IPS-18a (cell line): ENCODE data around the gene LOC101059915.

Source experiments
- H3K27ac ChIP-seq: one replicate; pipeline ENCODE4 v1.5.1; 2013; ENCODE audit warnings: low read length
- H3K27me3 ChIP-seq: one replicate; pipeline ENCODE4 v1.6.1; 2013; ENCODE audit warnings: mild to moderate bottlenecking, low read length; ENCODE audit not compliant: control insufficient read depth, insufficient read depth
- H3K36me3 ChIP-seq: one replicate; pipeline ENCODE4 v1.6.1; 2013; ENCODE audit warnings: low read depth, low read length; ENCODE audit not compliant: control insufficient read depth
- H3K4me1 ChIP-seq: one replicate; pipeline ENCODE4 v1.6.1; 2013; ENCODE audit warnings: low read depth, low read length; ENCODE audit not compliant: control insufficient read depth
- H3K4me3 ChIP-seq: one replicate; pipeline ENCODE4 v1.5.1; 2013; ENCODE audit warnings: low read length
- H3K9ac ChIP-seq: one replicate; pipeline ENCODE4 v1.6.1; 2013; ENCODE audit warnings: mild to moderate bottlenecking, low read length, moderate library complexity
- H3K9me3 ChIP-seq: one replicate; pipeline ENCODE4 v1.6.1; 2013; ENCODE audit warnings: low read depth, low read length; ENCODE audit not compliant: control insufficient read depth

The LOC101059915 gene

DNA sequence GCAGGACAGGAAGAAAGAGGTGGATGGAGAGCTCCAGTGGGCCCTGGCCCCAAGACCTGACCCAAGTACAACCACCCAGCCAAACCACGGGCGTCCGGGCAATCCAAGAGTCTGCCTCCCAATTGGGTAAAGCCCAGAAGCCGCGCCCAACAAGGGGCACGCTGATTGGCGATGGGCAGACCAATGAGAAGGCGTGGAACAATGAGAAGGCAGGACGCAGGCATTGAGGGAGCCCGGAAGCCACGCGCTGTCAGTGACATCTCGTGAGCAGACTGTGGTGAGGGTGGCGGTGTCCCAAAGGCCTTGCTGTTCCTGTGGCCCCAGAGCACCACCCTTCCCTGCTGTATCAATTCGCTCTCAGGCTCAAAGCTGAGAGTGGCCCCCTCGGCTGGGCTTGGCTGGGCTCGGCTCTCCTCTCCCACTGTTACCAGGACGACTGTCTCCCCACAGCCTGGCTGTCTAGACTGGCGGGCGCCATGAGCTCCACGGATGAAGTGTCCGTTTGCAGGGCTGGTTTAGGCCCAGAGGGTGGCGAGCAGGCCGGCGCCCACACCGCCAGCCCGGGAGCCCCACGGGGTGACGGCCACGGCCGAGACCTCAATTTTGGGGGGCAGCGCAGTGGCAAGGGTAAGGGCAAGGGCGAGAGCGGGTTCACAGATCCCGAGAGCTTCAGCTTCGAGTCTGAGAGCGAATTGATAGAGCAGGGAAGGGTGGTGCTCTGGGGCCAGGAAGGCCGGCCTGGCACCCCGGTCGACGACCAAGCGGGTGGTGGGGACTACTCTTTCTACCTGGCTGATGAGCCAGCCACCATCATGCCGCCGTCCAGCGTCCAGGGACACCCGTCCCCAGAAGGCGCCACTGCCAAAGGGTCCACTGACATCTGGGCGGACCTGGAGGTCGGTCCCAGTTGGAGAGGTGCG lies at the start of gene LOC101059915:
Gene LOC101059915 (plus strand): TSS at position 219 of the 920 bp plus-strand sequence.
- H3K4me1 ChIP-seq = no peaks in the 10 kb centered on the region
- no peaks in the 10 kb centered on the region for H3K27me3 ChIP-seq
- no peak within 1 kb of the TSS for H3K27ac ChIP-seq
- H3K9me3 ChIP-seq = peaks cover 2% of the 10 kb centered on the region
- no peak within 1 kb of the TSS for H3K4me3 ChIP-seq
- H3K9ac ChIP-seq = no peak within 1 kb of the TSS
- H3K36me3 ChIP-seq = no peaks in the 10 kb centered on the region

DNA sequence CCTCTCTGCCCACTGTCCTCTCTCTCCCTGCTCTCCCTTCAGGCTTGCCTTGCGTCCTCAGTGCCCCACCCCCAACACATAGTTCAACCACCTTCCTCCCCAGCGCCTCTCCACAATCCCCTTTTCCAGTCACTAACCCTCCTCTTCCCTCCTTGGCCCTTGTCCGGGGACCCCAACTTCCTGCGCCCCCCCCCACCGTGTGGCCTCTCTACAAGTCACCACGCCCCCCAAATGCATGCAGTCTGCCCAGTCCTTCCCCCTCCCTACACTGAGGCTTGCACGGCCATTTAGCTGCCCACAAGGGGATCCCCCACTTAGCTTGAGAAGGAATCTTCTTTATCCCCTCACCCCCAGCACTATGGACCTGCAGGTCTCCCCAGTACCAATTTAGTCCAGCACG lies 49.6 kb upstream of the LOC101059915 start:
- H3K27me3 ChIP-seq = no peaks in the 10 kb centered on the region
- H3K27ac ChIP-seq = no peak overlapping the region
- no peaks in the 10 kb centered on the region for H3K36me3 ChIP-seq
- peaks cover 8% of the 10 kb centered on the region for H3K9me3 ChIP-seq
- H3K9ac ChIP-seq = no peak overlapping the region
- no peak overlapping the region for H3K4me3 ChIP-seq
- H3K4me1 ChIP-seq = no peaks in the 10 kb centered on the region

DNA sequence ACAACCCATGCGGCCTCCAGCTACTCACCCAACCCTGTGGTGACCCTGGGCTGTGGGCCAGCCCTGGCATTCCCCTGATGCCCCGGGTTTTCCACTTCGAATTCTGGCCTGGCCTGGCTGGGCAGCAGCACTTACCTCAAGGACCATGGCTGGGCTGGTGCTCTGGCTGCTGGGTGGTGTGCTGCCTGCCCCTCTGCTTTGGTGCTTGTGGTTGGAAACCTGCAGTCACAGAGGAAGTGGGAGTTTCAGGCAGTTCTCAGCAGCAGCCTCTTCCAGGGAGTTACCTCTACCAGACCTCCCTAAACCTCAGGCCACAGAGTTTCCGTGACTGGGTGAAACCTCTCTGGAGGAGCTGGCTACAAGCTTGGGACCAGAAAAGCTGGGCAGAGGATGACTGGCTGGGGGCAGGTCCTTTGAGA lies 49.0 kb upstream of the LOC101059915 start, which contains the start of gene CXCR3:
Gene CXCR3 (minus strand): TSS at position 209 of the 419 bp plus-strand sequence. CDS start 62 bp downstream, at position 147.
- Histone ChIP-seq H3K4me3 (no peak within 1 kb of the TSS), H3K9ac (no peak within 1 kb of the TSS), H3K27me3 (no peaks in the 10 kb centered on the region), H3K36me3 (no peaks in the 10 kb centered on the region), H3K9me3 (peaks cover 8% of the 10 kb centered on the region), H3K27ac (no peak within 1 kb of the TSS), H3K4me1 (no peaks in the 10 kb centered on the region)

DNA sequence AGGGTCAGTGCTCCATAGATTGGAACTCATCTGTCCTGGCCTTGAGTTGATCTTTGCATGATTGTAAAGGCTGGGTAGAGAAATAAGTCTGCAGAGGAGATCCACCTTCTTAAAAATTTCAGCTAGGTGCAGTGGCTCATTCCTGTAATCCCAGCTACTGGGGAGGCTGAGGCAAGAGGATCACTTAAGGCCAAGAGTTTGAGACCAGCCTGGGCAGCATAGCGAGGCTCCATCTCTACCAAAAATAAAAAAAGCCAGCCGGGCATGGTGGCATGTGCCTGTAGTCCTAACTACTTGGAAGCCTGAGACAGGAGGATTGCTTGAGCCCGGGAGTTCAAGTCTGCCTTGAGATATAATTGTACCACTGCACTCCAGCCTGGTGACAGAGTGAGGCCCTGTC lies 48.6 kb upstream of the LOC101059915 start:
- H3K27me3 ChIP-seq = no peaks in the 10 kb centered on the region
- no peak overlapping the region for H3K4me3 ChIP-seq
- H3K4me1 ChIP-seq = no peaks in the 10 kb centered on the region
- no peaks in the 10 kb centered on the region for H3K36me3 ChIP-seq
- H3K9me3 ChIP-seq = peaks cover 8% of the 10 kb centered on the region
- no peak overlapping the region for H3K9ac ChIP-seq
- no peak overlapping the region for H3K27ac ChIP-seq

DNA sequence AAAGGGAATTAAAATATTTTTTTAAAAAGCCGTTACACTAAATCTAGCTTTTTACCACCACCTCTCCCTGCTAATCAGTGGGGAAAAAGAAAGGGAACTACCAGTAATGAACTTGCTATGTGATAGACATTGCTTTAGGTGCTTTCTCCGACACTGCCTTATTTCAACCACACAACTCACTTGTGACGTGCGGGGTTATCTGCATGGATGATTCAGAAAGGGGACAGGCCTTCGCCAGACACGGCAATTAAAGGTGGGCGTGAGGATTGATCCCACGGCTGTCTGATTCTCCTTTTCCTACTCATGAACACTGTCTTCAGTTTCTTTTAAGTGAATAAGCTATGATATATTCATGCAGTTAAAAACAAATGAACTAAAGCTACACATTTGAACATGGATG lies 48.2 kb upstream of the LOC101059915 start:
- Histone ChIP-seq H3K27ac (no peak overlapping the region), H3K36me3 (no peaks in the 10 kb centered on the region), H3K4me3 (no peak overlapping the region), H3K27me3 (no peaks in the 10 kb centered on the region), H3K9ac (no peak overlapping the region), H3K9me3 (peaks cover 8% of the 10 kb centered on the region), H3K4me1 (no peaks in the 10 kb centered on the region)

GRCh38 chrX:71619986-71620385 lies 47.4 kb upstream of the LOC101059915 start:
- Histone ChIP-seq H3K27me3 (no peaks in the 10 kb centered on the region), H3K4me3 (no peak overlapping the region), H3K9ac (no peak overlapping the region), H3K4me1 (no peaks in the 10 kb centered on the region), H3K27ac (no peak overlapping the region), H3K9me3 (peaks cover 8% of the 10 kb centered on the region), H3K36me3 (no peaks in the 10 kb centered on the region)

DNA sequence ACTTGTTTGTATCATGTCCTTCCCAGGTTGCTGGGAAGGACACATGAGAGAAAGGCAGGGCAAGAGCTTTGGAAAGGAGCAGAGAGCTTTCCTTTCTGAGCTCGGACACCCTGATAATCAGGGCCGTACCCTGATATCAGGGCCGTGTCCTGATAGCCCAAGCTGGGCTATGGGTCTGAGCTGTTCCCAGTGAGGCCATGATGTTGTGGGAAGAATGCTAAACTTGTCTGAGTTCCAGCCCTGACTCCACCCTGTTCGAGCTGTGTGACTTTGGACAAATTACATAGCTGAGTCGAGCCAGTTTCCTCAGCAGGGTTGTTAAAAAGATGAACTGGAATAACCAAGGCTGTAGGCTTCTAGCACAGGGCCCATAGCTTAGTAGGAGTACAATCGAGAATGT lies 45.7 kb upstream of the LOC101059915 start:
- H3K27ac ChIP-seq = no peak overlapping the region
- peaks cover 8% of the 10 kb centered on the region for H3K9me3 ChIP-seq

GRCh38 chrX:71622032-71622575 lies 45.2 kb upstream of the LOC101059915 start:
- no peak overlapping the region for H3K4me3 ChIP-seq
- H3K36me3 ChIP-seq = no peaks in the 10 kb centered on the region
- no peak overlapping the region for H3K9ac ChIP-seq
- H3K27me3 ChIP-seq = no peaks in the 10 kb centered on the region
- no peak overlapping the region for H3K27ac ChIP-seq
- no peaks in the 10 kb centered on the region for H3K4me1 ChIP-seq
- H3K9me3 ChIP-seq = peaks cover 8% of the 10 kb centered on the region

More for the DNA sequence above, 45.7 kb upstream of the LOC101059915 start:
- Histone ChIP-seq H3K9ac (no peak overlapping the region), H3K36me3 (no peaks in the 10 kb centered on the region), H3K4me3 (no peak overlapping the region), H3K4me1 (no peaks in the 10 kb centered on the region), H3K27me3 (no peaks in the 10 kb centered on the region)

- Histone ChIP-seq H3K27ac (no peak overlapping the region), H3K9me3 (peaks cover 4% of the 10 kb centered on the region), H3K27me3 (no peaks in the 10 kb centered on the region), H3K9ac (no peak overlapping the region), H3K36me3 (no peaks in the 10 kb centered on the region), H3K4me3 (no peak overlapping the region), H3K4me1 (no peaks in the 10 kb centered on the region)
Measured at GRCh38 chrX:71622576-71623450, 44.5 kb upstream of the LOC101059915 start.

- H3K27ac ChIP-seq = no peak overlapping the region
- H3K4me1 ChIP-seq = no peaks in the 10 kb centered on the region
- no peaks in the 10 kb centered on the region for H3K27me3 ChIP-seq
- no peaks in the 10 kb centered on the region for H3K36me3 ChIP-seq
- H3K9ac ChIP-seq = no peak overlapping the region
- no peak overlapping the region for H3K4me3 ChIP-seq
- peaks cover 5% of the 10 kb centered on the region for H3K9me3 ChIP-seq
Measured at GRCh38 chrX:71623714-71624113, 43.6 kb upstream of the LOC101059915 start.

DNA sequence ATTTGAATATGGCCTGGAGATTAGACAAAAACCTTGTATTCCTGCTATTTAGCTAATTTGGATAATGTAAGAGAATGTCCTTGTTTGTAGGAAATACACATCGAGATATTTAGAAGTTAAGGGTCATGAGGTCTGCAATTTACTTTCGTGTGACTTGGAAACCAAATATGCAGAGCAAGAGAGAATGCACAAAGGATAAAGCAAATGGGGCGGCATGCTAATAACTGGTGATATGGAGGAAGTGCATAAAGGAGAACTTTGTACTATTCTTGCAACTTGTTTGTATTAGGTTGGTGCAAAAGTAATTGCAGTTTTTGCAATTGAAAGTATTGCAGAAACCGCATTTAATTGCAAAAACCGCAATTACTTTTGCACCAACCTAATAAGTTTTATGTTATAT lies 41.9 kb upstream of the LOC101059915 start:
- no peak overlapping the region for H3K27ac ChIP-seq
- no peaks in the 10 kb centered on the region for H3K27me3 ChIP-seq
- H3K9ac ChIP-seq = no peak overlapping the region
- no peak overlapping the region for H3K4me3 ChIP-seq
- H3K9me3 ChIP-seq = peaks cover 13% of the 10 kb centered on the region
- H3K36me3 ChIP-seq = no peaks in the 10 kb centered on the region
- no peaks in the 10 kb centered on the region for H3K4me1 ChIP-seq
